Parathyroid adenoma (tissue), 2 donors: ENCODE results near the gene PURB.

Experiments used
- H2AFZ ChIP-seq: fragments of 300-600 bp; sonication (generic); one replicate; pipeline ENCODE4 v1.7.0; 2017; ENCODE audit warnings: antibody characterized with exemption, mild to moderate bottlenecking
- H3K27ac ChIP-seq: fragments of 300-600 bp; sonication (generic); one replicate; pipeline ENCODE4 v1.7.0; 2017
- H3K27me3 ChIP-seq: fragments of 300-600 bp; sonication (generic); one replicate; pipeline ENCODE4 v1.7.0; 2017; ENCODE audit warnings: low read length; ENCODE audit not compliant: control insufficient read depth, insufficient read depth
- H3K36me3 ChIP-seq: fragments of 300-600 bp; sonication (generic); one replicate; pipeline ENCODE4 v1.7.0; 2017; ENCODE audit warnings: low read length; ENCODE audit not compliant: control insufficient read depth, insufficient read depth
- H3K4me1 ChIP-seq: fragments of 300-600 bp; sonication (generic); one replicate; pipeline ENCODE4 v1.7.0; 2017; ENCODE audit warnings: control low read depth
- H3K4me2 ChIP-seq: fragments of 300-600 bp; sonication (generic); one replicate; pipeline ENCODE4 v1.7.0; 2017; ENCODE audit warnings: low read length
- H3K4me3 ChIP-seq: fragments of 300-600 bp; sonication (generic); one replicate; pipeline ENCODE4 v1.7.0; 2017; ENCODE audit warnings: low read depth, low read length
- H3K79me2 ChIP-seq: fragments of 300-600 bp; sonication (generic); one replicate; pipeline ENCODE4 v1.7.0; 2017; ENCODE audit warnings: control low read depth
- H3K9ac ChIP-seq: fragments of 300-600 bp; sonication (generic); one replicate; pipeline ENCODE4 v1.7.0; 2017; ENCODE audit warnings: mild to moderate bottlenecking
- H3K9me3 ChIP-seq: fragments of 300-600 bp; sonication (generic); one replicate; pipeline ENCODE4 v1.7.0; 2017; ENCODE audit warnings: low read length; ENCODE audit not compliant: control insufficient read depth
- CTCF ChIP-seq: fragments of 300-600 bp; sonication (generic); IDR thresholded peaks from one replicate; pipeline ENCODE4 v1.7.0; 2017; ENCODE audit warnings: antibody characterized with exemption, mild to moderate bottlenecking
- donor health status: primary hyperparathyroidism.

PURB gene

GRCh38 chr7:44849885-44850544 lies 35.3 kb downstream of the PURB start:
- no peak for TF ChIP-seq CTCF
- H3K9ac ChIP-seq = no peak overlapping the region
- no peak overlapping the region for H2AFZ ChIP-seq
- H3K4me2 ChIP-seq = no peak overlapping the region
- no peak overlapping the region for H3K27ac ChIP-seq
- H3K36me3 ChIP-seq = no peaks in the 10 kb centered on the region
- peaks cover 3% of the 10 kb centered on the region for H3K79me2 ChIP-seq
- no peaks in the 10 kb centered on the region for H3K27me3 ChIP-seq
- H3K4me3 ChIP-seq = no peak overlapping the region
- no peaks in the 10 kb centered on the region for H3K9me3 ChIP-seq
- H3K4me1 ChIP-seq = peaks cover 3% of the 10 kb centered on the region

DNA sequence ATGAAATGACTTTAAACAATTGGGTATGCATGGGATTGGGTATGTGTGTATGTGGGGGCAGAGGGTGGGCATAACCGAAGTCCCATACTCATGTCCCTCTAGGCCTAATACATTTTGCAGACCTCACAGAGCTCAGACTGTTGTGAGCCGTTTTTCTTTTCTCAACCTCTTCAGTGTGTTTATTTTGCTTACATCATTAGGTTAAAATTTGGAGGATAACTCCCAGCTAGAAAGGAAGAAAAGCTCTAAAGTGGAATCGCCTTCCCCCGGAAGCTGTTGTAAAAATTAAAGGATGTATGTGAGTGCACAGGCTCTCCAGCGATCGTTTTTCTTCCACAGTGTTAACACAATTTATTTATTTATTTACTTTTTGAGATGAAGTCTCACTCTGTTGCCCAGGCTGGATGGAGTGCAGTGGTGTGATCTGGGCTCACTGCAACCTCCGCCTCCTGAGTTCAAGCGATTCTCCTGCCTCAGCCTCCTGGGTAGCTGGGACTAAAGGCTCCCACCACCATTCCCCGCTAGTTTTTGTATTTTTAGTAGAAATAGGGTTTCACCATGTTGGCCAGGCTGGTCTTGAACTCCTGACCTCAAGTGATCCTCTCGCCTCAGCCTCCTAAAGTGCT lies 36.0 kb downstream of the PURB start:
- Histone ChIP-seq H2AFZ (no peak overlapping the region), H3K36me3 (no peaks in the 10 kb centered on the region), H3K79me2 (peaks cover 3% of the 10 kb centered on the region), H3K27me3 (no peaks in the 10 kb centered on the region), H3K27ac (no peak overlapping the region), H3K9ac (no peak overlapping the region), H3K4me2 (no peak overlapping the region), H3K4me3 (no peak overlapping the region), H3K9me3 (no peaks in the 10 kb centered on the region), H3K4me1 (peaks cover 3% of the 10 kb centered on the region)
- no peak for TF ChIP-seq CTCF

DNA sequence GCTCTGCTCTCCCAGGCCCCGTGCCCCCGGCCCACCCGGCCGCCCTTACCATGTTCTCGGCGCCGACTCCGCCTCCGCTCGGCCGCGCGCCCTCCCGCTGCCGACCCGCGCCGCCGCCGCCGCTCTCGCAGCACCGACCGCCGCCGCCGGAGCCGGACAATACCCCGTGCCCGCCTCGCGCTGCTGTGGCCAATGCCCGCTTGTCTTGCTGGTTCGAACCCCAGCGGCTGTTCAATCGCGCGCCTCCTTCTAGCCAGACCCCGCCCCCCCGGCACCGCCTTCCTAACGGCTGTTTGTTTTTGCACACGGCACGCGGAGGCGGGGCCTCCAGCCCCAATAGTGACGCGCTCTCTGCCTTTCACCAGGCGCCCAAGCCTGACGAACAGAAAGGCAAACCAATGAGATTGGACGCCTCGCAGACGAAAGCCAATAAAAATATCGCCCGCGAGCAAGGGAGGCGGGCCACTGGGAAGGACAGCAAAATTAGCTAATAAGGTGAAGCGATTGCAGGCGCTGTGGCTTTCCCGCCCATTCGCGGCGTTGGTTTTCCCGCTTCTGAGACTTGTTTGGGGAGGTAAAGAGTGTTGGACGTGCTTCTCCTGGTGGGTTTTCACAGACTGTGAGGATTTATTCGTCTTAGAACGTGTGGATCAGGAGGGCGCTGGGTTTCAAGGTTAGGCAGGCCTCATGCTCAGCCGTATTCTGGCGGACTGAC lies 37.3 kb downstream of the PURB start, which contains the start of gene H2AZ2:
TSS of gene H2AZ2 (minus strand) at position 168 of the 715 bp plus-strand sequence. CDS start at position 52, 116 bp downstream.
- H3K4me2 ChIP-seq = peak within 1 kb of the TSS; percentile 88
- peak within 1 kb of the TSS; percentile 8 for H3K9ac ChIP-seq
- H2AFZ ChIP-seq = peak within 1 kb of the TSS; percentile 87
- no peaks in the 10 kb centered on the region for H3K27me3 ChIP-seq
- peaks cover 3% of the 10 kb centered on the region for H3K4me1 ChIP-seq
- no peaks in the 10 kb centered on the region for H3K36me3 ChIP-seq
- H3K27ac ChIP-seq = peak within 1 kb of the TSS; percentile 85
- peaks cover 10% of the 10 kb centered on the region for H3K79me2 ChIP-seq
- no peak for TF ChIP-seq CTCF
- H3K4me3 ChIP-seq = peak within 1 kb of the TSS; percentile 70
- H3K9me3 ChIP-seq = no peaks in the 10 kb centered on the region

- H2AFZ ChIP-seq = peak overlapping the region; percentile 87
- H3K27me3 ChIP-seq = no peaks in the 10 kb centered on the region
- peaks cover 13% of the 10 kb centered on the region for H3K79me2 ChIP-seq
- peak overlapping the region; percentile 8 for H3K9ac ChIP-seq
- peak; percentile 92 for TF ChIP-seq CTCF
- H3K9me3 ChIP-seq = no peaks in the 10 kb centered on the region
- peak overlapping the region; percentile 85 for H3K27ac ChIP-seq
- H3K4me2 ChIP-seq = peak overlapping the region; percentile 83
- peaks cover 3% of the 10 kb centered on the region for H3K4me1 ChIP-seq
- H3K4me3 ChIP-seq = peak overlapping the region; percentile 66
- H3K36me3 ChIP-seq = no peaks in the 10 kb centered on the region
These were observed 37.8 kb downstream of the PURB start for GRCh38 chr7:44847509-44847919.
